ENCODE data around the gene GNMT. TPM values are rescaled to one million over a fixed set of nuclear protein-coding genes. Genes with fewer than 3 reads are reported as not detected.

The GNMT gene
- total RNA-seq, 1 donor from 2014 or later = 1.5 TPM

DNA sequence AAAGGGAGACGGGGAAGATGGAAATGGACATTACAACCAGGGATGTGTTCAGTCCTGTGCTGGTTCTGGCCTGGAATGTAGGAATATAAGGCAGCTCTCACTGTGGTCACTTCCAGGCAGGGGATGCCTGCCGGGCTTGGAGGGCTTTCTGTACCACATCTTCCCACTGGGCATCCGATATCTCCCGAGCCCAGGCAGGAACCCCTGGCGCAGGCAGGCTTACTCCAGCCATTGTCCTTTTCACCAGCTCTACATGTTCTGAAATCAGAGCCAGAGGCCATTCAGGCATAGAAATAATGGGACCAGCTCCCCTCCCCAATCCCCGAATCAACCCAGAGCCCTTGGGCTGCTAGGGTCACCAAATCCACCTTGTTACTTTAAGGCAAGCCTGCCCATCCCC is 51.8 kb downstream of the GNMT start:
- DNase-seq (ENCODE audit: low read depth, low spot score) = no peak
- Mint-ChIP-seq H3K9me3 (no peaks in the 10 kb centered on the region), H3K27me3 (ENCODE audit: low read depth) (no peaks in the 10 kb centered on the region), H3K36me3 (ENCODE audit: low read depth) (peaks cover 3% of the 10 kb centered on the region), H3K4me3 (peak overlapping the region; percentile 97), H3K4me1 (peaks cover 30% of the 10 kb centered on the region), H3K27ac (ENCODE audit: unreplicated experiment) (peak overlapping the region; percentile 59)
- TF ChIP-seq, protein P1, sequence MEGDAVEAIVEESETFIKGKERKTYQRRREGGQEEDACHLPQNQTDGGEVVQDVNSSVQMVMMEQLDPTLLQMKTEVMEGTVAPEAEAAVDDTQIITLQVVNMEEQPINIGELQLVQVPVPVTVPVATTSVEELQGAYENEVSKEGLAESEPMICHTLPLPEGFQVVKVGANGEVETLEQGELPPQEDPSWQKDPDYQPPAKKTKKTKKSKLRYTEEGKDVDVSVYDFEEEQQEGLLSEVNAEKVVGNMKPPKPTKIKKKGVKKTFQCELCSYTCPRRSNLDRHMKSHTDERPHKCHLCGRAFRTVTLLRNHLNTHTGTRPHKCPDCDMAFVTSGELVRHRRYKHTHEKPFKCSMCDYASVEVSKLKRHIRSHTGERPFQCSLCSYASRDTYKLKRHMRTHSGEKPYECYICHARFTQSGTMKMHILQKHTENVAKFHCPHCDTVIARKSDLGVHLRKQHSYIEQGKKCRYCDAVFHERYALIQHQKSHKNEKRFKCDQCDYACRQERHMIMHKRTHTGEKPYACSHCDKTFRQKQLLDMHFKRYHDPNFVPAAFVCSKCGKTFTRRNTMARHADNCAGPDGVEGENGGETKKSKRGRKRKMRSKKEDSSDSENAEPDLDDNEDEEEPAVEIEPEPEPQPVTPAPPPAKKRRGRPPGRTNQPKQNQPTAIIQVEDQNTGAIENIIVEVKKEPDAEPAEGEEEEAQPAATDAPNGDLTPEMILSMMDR (conservative IDR thresholded peaks at IDR 0.05) = no peak

DNA sequence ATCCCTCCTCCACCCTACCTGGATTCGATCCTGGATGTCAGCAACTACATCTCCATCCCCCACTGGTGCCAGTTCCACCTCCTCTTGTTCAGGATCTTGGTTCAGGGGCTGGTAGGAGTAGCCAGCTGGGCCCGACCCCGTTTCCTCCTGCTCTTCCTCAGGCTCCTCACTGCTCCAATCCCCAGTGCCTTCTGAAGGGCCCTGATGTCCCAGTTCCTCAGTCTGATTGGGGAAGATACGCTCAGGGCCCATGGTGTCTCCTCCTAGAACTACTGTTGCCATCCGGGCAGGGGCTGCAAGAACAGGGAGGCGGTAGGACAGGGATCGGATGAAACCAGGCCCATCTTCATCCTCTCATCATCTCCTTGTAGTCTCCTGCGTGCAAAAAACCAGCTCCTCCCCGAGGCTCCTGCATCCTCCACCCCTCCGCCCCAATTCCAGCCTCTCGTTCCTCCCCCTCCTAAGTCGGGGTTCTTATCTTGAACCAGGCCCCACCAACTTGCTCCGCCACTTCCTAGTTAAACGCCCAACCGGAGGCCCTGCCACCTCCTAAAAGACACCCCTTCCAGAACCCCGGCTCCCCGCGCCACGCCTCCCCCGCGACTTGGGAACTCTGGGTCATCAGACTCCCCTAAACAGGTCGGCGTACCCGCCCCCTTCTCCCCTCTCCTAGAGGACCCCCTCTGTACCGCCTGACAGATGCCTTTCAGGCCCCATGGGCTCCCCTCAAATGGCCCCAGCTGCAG is 52.7 kb downstream of the GNMT start:
- H3K9me3 Mint-ChIP-seq = no peaks in the 10 kb centered on the region
- H3K4me1 Mint-ChIP-seq = peaks cover 30% of the 10 kb centered on the region
- H3K27me3 Mint-ChIP-seq (ENCODE audit: low read depth) = no peaks in the 10 kb centered on the region
- no peak for DNase-seq (ENCODE audit: low read depth, low spot score)
- no peaks in the 10 kb centered on the region for H3K36me3 Mint-ChIP-seq (ENCODE audit: low read depth)
- TF ChIP-seq, protein P1 (conservative IDR thresholded peaks at IDR 0.05) = no peak
- H3K4me3 Mint-ChIP-seq = peak overlapping the region; percentile 97
- peak overlapping the region; percentile 87 for H3K27ac Mint-ChIP-seq (ENCODE audit: unreplicated experiment)

Other genes starting within 250 kb of the GNMT start
- not detected in 2 replicates for gene PRPH2, start 238.2 kb upstream of the GNMT start, total RNA-seq
- 21.7 and 23.2 TPM in 2 replicates for gene TBCC, start 214.7 kb upstream of the GNMT start, total RNA-seq
- 6.2 and 6.7 TPM in 2 replicates for gene BICRAL, start 178.7 kb upstream of the GNMT start, total RNA-seq
- 103 and 105 TPM in 2 replicates for gene RPL7L1, start 81.1 kb upstream of the GNMT start, total RNA-seq
- gene PTCRA, start 44.7 kb upstream of the GNMT start, total RNA-seq = not detected in 2 replicates
- gene CNPY3, start 31.3 kb upstream of the GNMT start, total RNA-seq = 61.3 and 62.6 TPM in 2 replicates
- 21.7 and 22.5 TPM in 2 replicates for gene PEX6, start 18.4 kb downstream of the GNMT start, total RNA-seq
- 67.5 and 67.6 TPM in 2 replicates for gene PPP2R5D, start 23.8 kb downstream of the GNMT start, total RNA-seq
- gene MEA1, start 53.2 kb downstream of the GNMT start, total RNA-seq = 94.7 and 102 TPM in 2 replicates
- 105 and 109 TPM in 2 replicates for gene KLHDC3, start 53.5 kb downstream of the GNMT start, total RNA-seq
- gene RRP36, start 60.9 kb downstream of the GNMT start, total RNA-seq = 89.1 and 93.4 TPM in 2 replicates
- 40.6 and 42.9 TPM in 2 replicates for gene CUL7, start 93.1 kb downstream of the GNMT start, total RNA-seq
- 45.7 and 56.8 TPM in 2 replicates for gene MRPL2, start 98.7 kb downstream of the GNMT start, total RNA-seq
- 16.7 and 20.3 TPM in 2 replicates for gene KLC4, start 98.9 kb downstream of the GNMT start, total RNA-seq
- gene PTK7, start 115.6 kb downstream of the GNMT start, total RNA-seq = 101 and 106 TPM in 2 replicates
- gene SRF, start 210.5 kb downstream of the GNMT start, total RNA-seq = 37.5 and 37.8 TPM in 2 replicates
- gene CUL9, start 221.4 kb downstream of the GNMT start, total RNA-seq = 37.2 and 37.5 TPM in 2 replicates